ENCODE data around the gene LMNA.
"Not testable (repeated sequence)": the region's sequence is repeated elsewhere in the genome, so short reads cannot be mapped to it uniquely, and the experiment has no call there.

Gene LMNA

GRCh38 chr1:156114101-156114918, at the start of gene LMNA:
Gene LMNA, plus strand, starts transcription at chr1:156114711. Its CDS starts 208 bp downstream, at chr1:156114919.
- peak; percentile 94 to 96 (median 95) for DNase-seq

GRCh38 chr1:156065212-156065611, 49.3 kb upstream of the LMNA start:
- DNase-seq, result no peak

- no peak for DNase-seq
Observed at GRCh38 chr1:156065871-156066270, 48.6 kb upstream of the LMNA start.

- DNase-seq, result no peak
Observed at GRCh38 chr1:156067262-156067661, 47.2 kb upstream of the LMNA start.

GRCh38 chr1:156069490-156070455, 44.7 kb upstream of the LMNA start:
- DNase-seq, result no peak

GRCh38 chr1:156070548-156070947, 44.0 kb upstream of the LMNA start:
- no peak for DNase-seq

GRCh38 chr1:156071332-156071816, 43.1 kb upstream of the LMNA start:
- not testable (repeated sequence) for DNase-seq

GRCh38 chr1:156072251-156072650, 42.3 kb upstream of the LMNA start:
- no peak for DNase-seq

- no peak for DNase-seq
Observed at GRCh38 chr1:156073110-156073687, 41.3 kb upstream of the LMNA start.

- DNase-seq, result no peak
Observed at GRCh38 chr1:156073740-156074139, 40.8 kb upstream of the LMNA start.

- no peak for DNase-seq
Observed at GRCh38 chr1:156074661-156075060, 39.9 kb upstream of the LMNA start.

- DNase-seq, result no peak
Observed at GRCh38 chr1:156075162-156075561, 39.3 kb upstream of the LMNA start.

GRCh38 chr1:156075775-156076204, 38.7 kb upstream of the LMNA start:
- no peak for DNase-seq

GRCh38 chr1:156076609-156077429, 37.7 kb upstream of the LMNA start:
- peak in 1 of 3 donors; percentile 34 for DNase-seq

- no peak for DNase-seq
Observed at GRCh38 chr1:156077430-156077760, 37.1 kb upstream of the LMNA start.

- no peak for DNase-seq
Observed at GRCh38 chr1:156078728-156079127, 35.8 kb upstream of the LMNA start.

- no peak for DNase-seq
Observed at GRCh38 chr1:156079762-156080161, 34.7 kb upstream of the LMNA start.

GRCh38 chr1:156080241-156080862, 34.2 kb upstream of the LMNA start:
- DNase-seq, result no peak

- DNase-seq, result no peak
Observed at GRCh38 chr1:156080863-156081179, 33.7 kb upstream of the LMNA start.

GRCh38 chr1:156081180-156081916, 33.2 kb upstream of the LMNA start:
- DNase-seq, result no peak

- no peak for DNase-seq
Observed at GRCh38 chr1:156081917-156082308, 32.6 kb upstream of the LMNA start.

All from suppressor macrophage treated with lipopolysaccharide for 1 hour (primary cell).